Chondrocyte (in vitro differentiated cells): ENCODE data around the gene RAB7B. TPM values are rescaled to one million over a fixed set of nuclear protein-coding genes. Genes with fewer than 3 reads are reported as not detected.

Experiments
- DNase-seq: peaks from one replicate; pipeline ENCODE4 v3.0.0; 2021; ENCODE audit warnings: mixed read lengths, low spot score
- H3K27ac Mint-ChIP-seq: one replicate; pipeline ENCODE4 v1.8.0; 2021; ENCODE audit warnings: mild to moderate bottlenecking, moderate library complexity, mixed read lengths; ENCODE audit not compliant: unreplicated experiment
- H3K27me3 Mint-ChIP-seq: 2 replicates; pipeline ENCODE4 v1.8.0; 2021; ENCODE audit warnings: low read depth, mixed read lengths
- H3K36me3 Mint-ChIP-seq: 2 replicates; pipeline ENCODE4 v1.8.0; 2021; ENCODE audit warnings: low read depth, mixed read lengths
- H3K4me1 Mint-ChIP-seq: 2 replicates; pipeline ENCODE4 v1.8.0; 2021; ENCODE audit warnings: low read depth, mild to moderate bottlenecking, mixed read lengths
- H3K4me3 Mint-ChIP-seq: one replicate; pipeline ENCODE4 v1.8.0; 2021; ENCODE audit warnings: mild to moderate bottlenecking, moderate library complexity, mixed read lengths; ENCODE audit not compliant: unreplicated experiment
- H3K9me3 Mint-ChIP-seq: 2 replicates; pipeline ENCODE4 v1.8.0; 2021; ENCODE audit warnings: low read depth, mixed read lengths
- total RNA-seq: library from RNA; stranded (reverse); gene quantifications from 3 replicates; pipeline ENCODE4 v1.2.1, GENCODE V29; 2021
- TF ChIP-seq, protein P1 (sequence below): fragments of 200-600 bp; sonication (generic); IDR thresholded peaks from 2 replicates; pipeline ENCODE4 v1.5.0; 2021; ENCODE audit warnings: antibody characterized with exemption, mild to moderate bottlenecking, moderate library complexity

RAB7B gene
- total RNA-seq, 1 donor from 2014 or later: 4.5 TPM

DNA sequence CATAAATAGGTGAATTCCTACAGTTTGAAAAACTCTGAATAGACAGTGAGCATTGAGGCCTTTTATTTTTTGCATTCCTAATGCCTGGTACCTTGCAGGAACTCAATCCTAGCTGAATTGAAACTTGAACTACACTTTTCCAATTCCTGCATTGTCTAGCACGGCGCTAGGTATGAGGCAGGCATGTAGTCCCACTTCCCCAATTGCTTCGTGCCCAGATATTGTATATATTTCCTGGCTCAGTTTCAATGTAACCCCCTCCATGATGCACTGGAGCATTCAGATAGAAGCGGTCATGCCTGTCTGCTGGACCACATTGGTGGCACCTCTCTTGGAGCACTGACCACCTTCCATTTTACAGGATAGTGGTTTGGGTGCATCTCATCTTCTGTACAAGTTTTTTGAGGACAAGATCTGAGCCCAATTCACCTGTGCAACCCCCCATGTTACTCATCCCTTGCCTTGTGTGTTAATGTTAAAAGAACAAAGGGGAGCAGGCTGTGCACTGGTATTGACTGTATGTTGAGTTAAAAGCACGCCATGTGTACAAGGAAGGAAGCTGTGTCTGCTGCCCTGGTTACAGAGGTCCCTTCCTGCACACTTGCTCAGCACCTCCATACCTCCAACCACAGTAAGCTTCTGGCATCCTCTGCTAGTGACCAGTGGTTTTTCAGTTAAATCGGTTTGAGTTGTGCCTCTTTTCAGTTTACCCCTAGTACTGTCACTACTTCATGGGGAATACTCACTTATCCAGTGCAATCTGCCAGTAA lies 10.0 kb upstream of the RAB7B start:
- H3K4me3 Mint-ChIP-seq: no peak overlapping the region
- no peak for DNase-seq
- peaks cover 2% of the 10 kb centered on the region for H3K36me3 Mint-ChIP-seq
- TF ChIP-seq, protein P1, sequence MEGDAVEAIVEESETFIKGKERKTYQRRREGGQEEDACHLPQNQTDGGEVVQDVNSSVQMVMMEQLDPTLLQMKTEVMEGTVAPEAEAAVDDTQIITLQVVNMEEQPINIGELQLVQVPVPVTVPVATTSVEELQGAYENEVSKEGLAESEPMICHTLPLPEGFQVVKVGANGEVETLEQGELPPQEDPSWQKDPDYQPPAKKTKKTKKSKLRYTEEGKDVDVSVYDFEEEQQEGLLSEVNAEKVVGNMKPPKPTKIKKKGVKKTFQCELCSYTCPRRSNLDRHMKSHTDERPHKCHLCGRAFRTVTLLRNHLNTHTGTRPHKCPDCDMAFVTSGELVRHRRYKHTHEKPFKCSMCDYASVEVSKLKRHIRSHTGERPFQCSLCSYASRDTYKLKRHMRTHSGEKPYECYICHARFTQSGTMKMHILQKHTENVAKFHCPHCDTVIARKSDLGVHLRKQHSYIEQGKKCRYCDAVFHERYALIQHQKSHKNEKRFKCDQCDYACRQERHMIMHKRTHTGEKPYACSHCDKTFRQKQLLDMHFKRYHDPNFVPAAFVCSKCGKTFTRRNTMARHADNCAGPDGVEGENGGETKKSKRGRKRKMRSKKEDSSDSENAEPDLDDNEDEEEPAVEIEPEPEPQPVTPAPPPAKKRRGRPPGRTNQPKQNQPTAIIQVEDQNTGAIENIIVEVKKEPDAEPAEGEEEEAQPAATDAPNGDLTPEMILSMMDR: no peak
- no peak overlapping the region for H3K27ac Mint-ChIP-seq
- no peaks in the 10 kb centered on the region for H3K27me3 Mint-ChIP-seq
- no peaks in the 10 kb centered on the region for H3K4me1 Mint-ChIP-seq
- peaks cover 5% of the 10 kb centered on the region for H3K9me3 Mint-ChIP-seq

DNA sequence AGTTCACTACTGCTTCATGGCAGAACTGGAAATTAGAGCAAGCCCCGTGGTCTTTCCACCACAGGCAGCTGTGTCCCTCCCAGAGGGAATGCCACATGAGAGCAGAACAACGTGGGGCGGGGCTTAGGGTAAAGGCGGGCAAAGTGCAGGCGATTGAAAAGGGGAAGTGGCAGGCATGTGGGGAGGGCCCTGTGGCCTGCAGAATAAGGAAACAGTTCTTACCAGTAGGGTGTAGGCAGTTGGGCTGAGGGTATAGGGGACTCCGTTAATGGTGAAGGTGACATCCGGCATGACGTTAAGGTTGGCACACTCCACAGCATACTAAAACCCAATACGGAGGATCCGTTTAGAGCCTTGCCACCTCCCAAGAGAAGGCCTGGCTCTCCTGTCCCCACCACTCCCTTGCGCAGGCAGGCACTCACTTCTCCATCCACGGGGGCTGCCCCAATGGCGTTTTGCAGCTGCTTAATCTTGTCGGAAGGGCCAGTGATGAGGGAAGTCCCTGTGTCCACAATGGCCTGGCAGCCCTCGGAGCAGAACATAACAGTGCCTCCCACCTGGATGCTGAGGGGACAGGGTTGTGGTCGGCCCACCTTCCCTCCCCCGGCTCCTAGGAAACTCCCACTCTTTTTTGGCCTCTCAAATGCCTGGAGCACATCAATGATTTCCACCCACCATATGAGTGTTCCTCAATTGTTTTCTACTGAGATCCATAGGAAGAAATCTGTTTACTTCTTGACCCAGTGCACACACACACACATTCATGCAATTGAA lies 9.1 kb upstream of the RAB7B start:
- Mint-ChIP-seq H3K27ac (no peak overlapping the region), H3K27me3 (no peaks in the 10 kb centered on the region), H3K36me3 (no peaks in the 10 kb centered on the region), H3K4me3 (no peak overlapping the region), H3K4me1 (no peaks in the 10 kb centered on the region), H3K9me3 (no peaks in the 10 kb centered on the region)
- DNase-seq: no peak
- TF ChIP-seq, protein P1: no peak

GRCh38 chr1:206011057-206011456 lies 7.9 kb upstream of the RAB7B start:
- Mint-ChIP-seq H3K27me3 (no peaks in the 10 kb centered on the region), H3K4me1 (no peaks in the 10 kb centered on the region), H3K27ac (no peak overlapping the region), H3K9me3 (no peaks in the 10 kb centered on the region), H3K36me3 (no peaks in the 10 kb centered on the region), H3K4me3 (no peak overlapping the region)
- TF ChIP-seq, protein P1: no peak
- DNase-seq: no peak

DNA sequence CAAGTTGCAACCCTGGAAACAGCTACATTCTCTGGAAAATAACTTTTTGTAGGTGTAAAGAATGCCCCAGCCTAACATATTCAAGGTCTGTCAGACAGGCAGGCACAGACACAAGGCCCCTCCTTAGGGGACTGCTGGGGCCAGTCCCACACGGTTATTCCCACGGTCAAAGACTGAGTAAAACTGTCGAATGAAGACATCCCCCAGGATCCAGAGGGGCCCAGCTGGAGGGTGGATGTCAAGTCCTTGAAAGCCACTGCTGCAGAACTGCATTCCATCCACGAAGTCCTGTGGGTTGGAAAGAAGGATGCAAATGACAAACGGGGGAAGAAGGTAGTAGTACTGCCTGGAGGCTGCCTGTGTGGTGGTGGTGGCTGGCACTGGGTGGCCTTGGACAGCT lies 6.9 kb upstream of the RAB7B start:
- TF ChIP-seq, protein P1: no peak
- no peaks in the 10 kb centered on the region for H3K9me3 Mint-ChIP-seq
- no peaks in the 10 kb centered on the region for H3K27me3 Mint-ChIP-seq
- H3K4me1 Mint-ChIP-seq: no peaks in the 10 kb centered on the region
- no peaks in the 10 kb centered on the region for H3K36me3 Mint-ChIP-seq
- H3K27ac Mint-ChIP-seq: no peak overlapping the region
- no peak overlapping the region for H3K4me3 Mint-ChIP-seq
- no peak for DNase-seq

DNA sequence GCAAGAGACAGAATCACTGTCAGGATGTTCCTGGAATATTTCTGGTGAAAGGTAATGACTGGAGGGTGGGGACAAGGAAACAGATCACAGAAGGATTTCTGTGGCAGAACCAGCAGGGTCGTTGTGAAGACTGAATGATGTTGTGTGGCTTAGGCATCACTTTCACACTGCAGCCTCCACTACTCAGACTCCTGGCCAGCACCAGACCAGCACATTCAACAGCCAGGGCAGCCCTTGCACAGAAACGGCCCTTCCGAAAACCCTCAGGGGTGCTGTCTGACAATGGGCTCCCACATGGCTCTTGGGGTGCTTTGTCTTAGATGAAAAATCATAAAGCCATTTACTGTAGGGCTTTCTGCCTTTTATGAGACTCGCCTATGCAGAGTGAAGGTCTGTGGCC lies 3.8 kb upstream of the RAB7B start:
- H3K9me3 Mint-ChIP-seq: no peaks in the 10 kb centered on the region
- no peak overlapping the region for H3K4me3 Mint-ChIP-seq
- H3K36me3 Mint-ChIP-seq: no peaks in the 10 kb centered on the region
- H3K4me1 Mint-ChIP-seq: peaks cover 28% of the 10 kb centered on the region
- DNase-seq: no peak
- no peaks in the 10 kb centered on the region for H3K27me3 Mint-ChIP-seq
- TF ChIP-seq, protein P1: no peak
- H3K27ac Mint-ChIP-seq: no peak overlapping the region
